Stimulated activated effector memory CD8-positive, alpha-beta T cell treated with anti-CD3 and anti-CD28 coated beads, Interleukin-12 subunit alpha, Interleukin-12 subunit beta, amount 100 ng/mL, for 72 hours (primary cell): ENCODE measurements around the gene CTAG1A.
A peak's percentile ranks its signal among the peaks of the same experiment; 100 is the strongest.
"Not testable (repeated sequence)": the region's sequence is repeated elsewhere in the genome, so short reads cannot be mapped to it uniquely, and the experiment has no call there.

ENCODE experiments used
- ATAC-seq: fragments of 150-1000 bp; cut with Tn5 transposase; 2 replicates; pipeline ENCODE4 v1.10.0; 2021
- DNase-seq, 2 donors: peaks; one replicate each; pipeline ENCODE4 v3.0.0; 2021 to 2022; ENCODE audit warnings: low spot score in 2 of 2
- H3K27ac Mint-ChIP-seq: one replicate; pipeline ENCODE4 v1.8.0; 2022; ENCODE audit warnings: mild to moderate bottlenecking, mixed read lengths
- H3K36me3 Mint-ChIP-seq: one replicate; pipeline ENCODE4 v1.8.0; 2022; ENCODE audit warnings: mild to moderate bottlenecking, mixed read lengths
- H3K4me1 Mint-ChIP-seq: one replicate; pipeline ENCODE4 v1.8.0; 2022; ENCODE audit warnings: mixed read lengths
- H3K4me3 Mint-ChIP-seq: one replicate; pipeline ENCODE4 v1.8.0; 2022; ENCODE audit warnings: mild to moderate bottlenecking, mixed read lengths
- H3K9me3 Mint-ChIP-seq: one replicate; pipeline ENCODE4 v1.8.0; 2022; ENCODE audit warnings: mixed read lengths

The CTAG1A gene

GRCh38 chrX:154628960-154629359 is 44.0 kb downstream of the CTAG1A start:
- not testable (repeated sequence) for H3K27ac Mint-ChIP-seq, H3K4me1 Mint-ChIP-seq, H3K9me3 Mint-ChIP-seq, H3K36me3 Mint-ChIP-seq, H3K4me3 Mint-ChIP-seq, DNase-seq
- peak; percentile 65 for ATAC-seq

GRCh38 chrX:154630949-154631348 is 46.0 kb downstream of the CTAG1A start:
- not testable (repeated sequence) for ATAC-seq

DNA sequence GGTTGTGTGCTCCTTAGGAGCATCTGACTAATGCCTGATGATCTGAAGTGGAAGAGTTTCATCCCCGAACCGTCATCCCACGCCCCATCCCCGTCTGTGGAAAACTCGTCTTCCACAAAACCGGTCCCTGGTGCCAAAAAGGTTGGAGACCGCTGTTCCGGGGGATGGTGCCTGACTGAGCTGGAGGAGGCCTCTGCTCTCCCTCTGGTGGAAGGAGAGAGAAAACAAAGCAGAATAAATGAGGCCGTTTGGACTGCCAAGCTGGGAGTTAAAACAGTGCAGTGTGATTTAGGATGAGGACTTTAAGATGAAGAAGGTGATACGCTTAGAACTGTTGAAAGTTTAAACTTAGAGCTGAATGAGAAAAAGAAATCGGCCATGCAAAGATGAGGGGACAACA is 48.7 kb downstream of the CTAG1A start:
- not testable (repeated sequence) for H3K4me3 Mint-ChIP-seq, H3K27ac Mint-ChIP-seq, H3K9me3 Mint-ChIP-seq, ATAC-seq, H3K36me3 Mint-ChIP-seq, H3K4me1 Mint-ChIP-seq, DNase-seq

More at GRCh38 chrX:154630949-154631348, 46.0 kb downstream of the CTAG1A start:
- H3K4me1 Mint-ChIP-seq, H3K9me3 Mint-ChIP-seq, DNase-seq, H3K4me3 Mint-ChIP-seq, H3K27ac Mint-ChIP-seq, H3K36me3 Mint-ChIP-seq: not testable (repeated sequence)
